IPS DF 6.9 (cell line): Measurements from ENCODE around the gene CACNA1D.

Experiments
- DNase-seq: peaks from one replicate; pipeline ENCODE4 v3.0.0-alpha.2; 2013; ENCODE audit warnings: low read depth, low spot score
- H3K27ac ChIP-seq: one replicate; pipeline ENCODE4 v1.5.1; 2013; ENCODE audit warnings: low read length, control low read depth
- H3K27me3 ChIP-seq: 2 replicates; pipeline ENCODE4 v1.6.1; 2013; ENCODE audit warnings: mild to moderate bottlenecking, low read length; ENCODE audit not compliant: control insufficient read depth, insufficient read depth
- H3K36me3 ChIP-seq: 2 replicates; pipeline ENCODE4 v1.6.1; 2013; ENCODE audit warnings: low read length; ENCODE audit not compliant: control insufficient read depth, insufficient read depth
- H3K4me1 ChIP-seq: 2 replicates; pipeline ENCODE4 v1.6.1; 2013; ENCODE audit warnings: low read length; ENCODE audit not compliant: control insufficient read depth, insufficient read depth
- H3K4me3 ChIP-seq: 2 replicates; pipeline ENCODE4 v1.5.1; 2013; ENCODE audit warnings: mild to moderate bottlenecking, low read length
- H3K9me3 ChIP-seq: 2 replicates; pipeline ENCODE4 v1.6.1; 2013; ENCODE audit warnings: low read length, inconsistent platforms; ENCODE audit not compliant: control insufficient read depth, insufficient read depth
- WGBS: extraction: QIAGEN DNeasy Blood & Tissue Kit; methylation state at CpG from one replicate; pipeline ENCODE4 v1.1.7; 2013; ENCODE audit warnings: mixed read lengths, missing lambda C conversion rate; ENCODE audit not compliant: insufficient read length, insufficient coverage; 5-methylcytosine and 5-hydroxymethylcytosine counted together

The CACNA1D gene

GRCh38 chr3:53589806-53590205 lies 95.4 kb downstream of the CACNA1D start:
- Histone ChIP-seq H3K36me3 (no peaks in the 10 kb centered on the region), H3K9me3 (no peaks in the 10 kb centered on the region), H3K27me3 (no peaks in the 10 kb centered on the region), H3K4me3 (no peak overlapping the region), H3K4me1 (no peaks in the 10 kb centered on the region), H3K27ac (no peak overlapping the region)
- DNase-seq = no peak

DNA sequence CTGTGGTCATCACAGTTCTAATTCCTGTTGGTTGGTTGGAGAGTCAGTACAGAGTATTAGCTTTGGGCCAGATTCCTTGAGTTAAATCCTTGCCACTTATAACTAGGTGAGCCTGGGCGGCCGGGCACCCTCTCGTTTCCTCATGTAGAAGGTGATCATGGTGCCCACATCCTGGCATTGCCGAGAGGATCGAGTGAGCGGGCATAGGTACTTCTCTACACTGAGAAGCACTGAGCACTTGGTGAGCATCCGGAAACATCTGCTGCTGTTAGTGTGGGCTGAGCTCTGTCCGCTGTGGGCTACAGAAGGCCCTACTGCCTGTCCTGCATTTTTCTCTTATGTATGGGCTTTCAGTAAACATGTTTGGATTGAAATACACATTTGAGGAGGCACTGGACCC lies 96.2 kb downstream of the CACNA1D start:
- WGBS = no CpG with 5 or more reads among the region's 8 CpGs
- Histone ChIP-seq H3K27ac (no peak overlapping the region), H3K4me3 (no peak overlapping the region), H3K36me3 (no peaks in the 10 kb centered on the region), H3K9me3 (no peaks in the 10 kb centered on the region), H3K27me3 (no peaks in the 10 kb centered on the region), H3K4me1 (no peaks in the 10 kb centered on the region)
- DNase-seq = no peak

DNA sequence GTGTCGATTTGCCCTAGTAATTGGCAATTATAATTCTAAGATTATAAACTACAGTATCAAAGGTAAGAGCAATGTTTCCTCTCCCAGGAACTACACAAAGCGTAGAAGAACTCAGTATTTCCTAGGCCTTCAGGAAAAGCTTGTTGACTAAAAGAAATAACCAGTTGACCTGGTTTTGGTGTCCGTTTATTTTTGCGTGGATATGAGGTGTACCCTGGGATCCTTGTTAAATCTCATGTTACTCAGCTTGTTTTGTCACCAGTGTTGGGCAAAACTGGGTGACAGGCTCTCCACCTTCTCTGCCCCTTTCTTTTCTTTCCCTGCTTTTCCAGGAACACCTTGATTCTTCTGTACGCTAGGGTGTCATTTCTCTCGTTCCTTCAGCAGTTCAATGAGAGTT lies 97.2 kb downstream of the CACNA1D start:
- no peak for DNase-seq
- no peak overlapping the region for H3K27ac ChIP-seq
- no peaks in the 10 kb centered on the region for H3K27me3 ChIP-seq
- no peak overlapping the region for H3K4me3 ChIP-seq
- H3K4me1 ChIP-seq = no peaks in the 10 kb centered on the region
- no peaks in the 10 kb centered on the region for H3K36me3 ChIP-seq
- WGBS = no CpG with 5 or more reads among the region's 6 CpGs
- H3K9me3 ChIP-seq = no peaks in the 10 kb centered on the region

GRCh38 chr3:53592862-53593261 lies 98.5 kb downstream of the CACNA1D start:
- no peak overlapping the region for H3K4me3 ChIP-seq
- no peaks in the 10 kb centered on the region for H3K4me1 ChIP-seq
- no peaks in the 10 kb centered on the region for H3K9me3 ChIP-seq
- H3K36me3 ChIP-seq = no peaks in the 10 kb centered on the region
- no CpG with 5 or more reads among the region's 7 CpGs for WGBS
- no peak overlapping the region for H3K27ac ChIP-seq
- no peak for DNase-seq
- H3K27me3 ChIP-seq = no peaks in the 10 kb centered on the region

DNA sequence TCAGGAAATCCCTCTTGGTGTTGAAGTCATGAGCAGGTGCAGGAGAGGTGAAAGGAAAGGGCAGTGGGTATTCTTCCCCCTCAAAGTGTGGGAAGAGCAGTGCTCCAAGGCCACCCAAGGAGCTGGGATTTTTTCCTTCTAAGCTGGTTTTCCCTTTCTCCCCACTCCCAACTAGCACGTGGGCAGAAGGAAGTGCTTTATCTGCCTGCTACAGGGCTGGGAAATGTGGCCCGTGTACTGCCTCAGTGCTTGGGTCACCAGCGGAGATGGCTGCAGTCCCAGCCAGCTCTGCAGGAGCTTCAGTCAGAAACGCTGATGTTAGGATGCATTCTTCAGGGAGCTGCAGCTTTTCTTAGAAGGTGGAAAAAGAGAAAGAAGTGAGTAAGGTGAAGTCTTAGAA lies 99.2 kb downstream of the CACNA1D start:
- Histone ChIP-seq H3K27ac (no peak overlapping the region), H3K36me3 (no peaks in the 10 kb centered on the region), H3K4me3 (no peak overlapping the region), H3K9me3 (no peaks in the 10 kb centered on the region), H3K4me1 (no peaks in the 10 kb centered on the region), H3K27me3 (no peaks in the 10 kb centered on the region)
- no peak for DNase-seq
- WGBS = no CpG with 5 or more reads among the region's 4 CpGs

GRCh38 chr3:53594276-53594675 lies 99.9 kb downstream of the CACNA1D start:
- Histone ChIP-seq H3K9me3 (no peaks in the 10 kb centered on the region), H3K36me3 (no peaks in the 10 kb centered on the region), H3K27me3 (no peaks in the 10 kb centered on the region), H3K4me3 (no peak overlapping the region), H3K4me1 (no peaks in the 10 kb centered on the region), H3K27ac (no peak overlapping the region)
- no CpG with 5 or more reads among the region's 3 CpGs for WGBS
- DNase-seq = no peak

GRCh38 chr3:53595660-53596059 lies 101.2 kb downstream of the CACNA1D start:
- Histone ChIP-seq H3K9me3 (no peaks in the 10 kb centered on the region), H3K27ac (no peak overlapping the region), H3K27me3 (no peaks in the 10 kb centered on the region), H3K4me1 (no peaks in the 10 kb centered on the region), H3K36me3 (no peaks in the 10 kb centered on the region), H3K4me3 (no peak overlapping the region)
- WGBS = no CpG with 5 or more reads among the region's 3 CpGs
- DNase-seq = no peak

- Histone ChIP-seq H3K27me3 (no peaks in the 10 kb centered on the region), H3K4me3 (no peak overlapping the region), H3K9me3 (no peaks in the 10 kb centered on the region), H3K36me3 (no peaks in the 10 kb centered on the region), H3K27ac (no peak overlapping the region), H3K4me1 (no peaks in the 10 kb centered on the region)
- DNase-seq = no peak
- no CpG with 5 or more reads among the region's 4 CpGs for WGBS
Observed at GRCh38 chr3:53597136-53597915, 102.9 kb downstream of the CACNA1D start.

DNA sequence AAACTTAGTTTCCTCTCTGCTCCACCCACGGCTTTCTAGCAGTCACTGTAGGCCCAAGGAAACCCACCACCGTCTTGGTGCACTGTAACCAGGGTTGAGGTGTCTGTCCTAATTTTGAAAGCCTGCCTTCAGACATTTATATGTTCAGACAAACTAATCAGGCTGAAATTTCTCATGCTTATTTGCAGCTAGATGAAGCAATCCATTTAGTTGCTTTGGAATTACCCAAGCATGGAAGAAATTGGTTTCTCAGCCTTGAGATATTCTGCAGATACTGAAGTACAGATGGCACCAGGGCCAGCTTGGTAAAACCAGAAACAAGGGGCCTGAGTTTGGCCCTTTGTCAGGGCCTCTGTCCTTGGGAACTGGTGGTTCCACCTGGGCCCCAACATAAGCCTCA lies 105.4 kb downstream of the CACNA1D start:
- no CpG with 5 or more reads among the region's 2 CpGs for WGBS
- no peak overlapping the region for H3K27ac ChIP-seq
- H3K4me3 ChIP-seq = no peak overlapping the region

GRCh38 chr3:53602866-53603265 lies 108.5 kb downstream of the CACNA1D start:
- Histone ChIP-seq H3K4me3 (no peak overlapping the region), H3K27me3 (no peaks in the 10 kb centered on the region), H3K4me1 (no peaks in the 10 kb centered on the region), H3K36me3 (no peaks in the 10 kb centered on the region), H3K9me3 (no peaks in the 10 kb centered on the region), H3K27ac (no peak overlapping the region)
- no peak for DNase-seq
- no CpG with 5 or more reads among the region's 6 CpGs for WGBS

More for the DNA sequence above, 105.4 kb downstream of the CACNA1D start:
- H3K27me3 ChIP-seq = no peaks in the 10 kb centered on the region
- no peak for DNase-seq
- H3K9me3 ChIP-seq = no peaks in the 10 kb centered on the region
- H3K4me1 ChIP-seq = no peaks in the 10 kb centered on the region
- H3K36me3 ChIP-seq = no peaks in the 10 kb centered on the region

DNA sequence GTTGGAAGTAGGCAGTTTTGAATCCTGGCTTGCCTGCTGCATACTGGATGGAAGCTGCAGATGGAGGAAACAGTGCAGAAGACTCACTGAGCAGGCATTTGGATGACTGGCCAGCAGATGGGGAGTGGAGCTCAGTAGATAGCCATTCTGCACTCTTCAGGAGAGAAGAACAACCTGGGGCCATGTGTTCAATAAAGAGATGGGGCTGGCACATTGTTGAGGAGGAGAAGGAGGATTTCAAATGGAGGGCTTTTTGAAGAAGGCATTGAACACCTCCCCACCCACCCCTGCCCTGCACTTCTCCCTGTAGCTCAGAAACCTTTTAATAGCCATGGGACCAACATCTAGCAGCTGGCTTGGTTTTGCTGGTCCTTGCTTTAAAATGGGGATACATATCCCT lies 109.8 kb downstream of the CACNA1D start:
- DNase-seq = no peak
- H3K27me3 ChIP-seq = no peaks in the 10 kb centered on the region

More for the DNA sequence above, 109.8 kb downstream of the CACNA1D start:
- no peaks in the 10 kb centered on the region for H3K9me3 ChIP-seq
- no peaks in the 10 kb centered on the region for H3K36me3 ChIP-seq
- no peaks in the 10 kb centered on the region for H3K4me1 ChIP-seq
- no peak overlapping the region for H3K4me3 ChIP-seq
- H3K27ac ChIP-seq = no peak overlapping the region
